OCI-LY1 (cell line): ENCODE data around the gene VARS2.

Experiments used
- H2AFZ ChIP-seq: fragments of 200-600 bp; sonication (generic), shearing (Covaris generic); 2 replicates; pipeline ENCODE4 v1.6.0; 2014; ENCODE audit warnings: antibody characterized with exemption, mild to moderate bottlenecking, low read length
- H3F3A ChIP-seq: fragments of 200-600 bp; sonication (generic), shearing (Covaris generic); 2 replicates; pipeline ENCODE4 v1.6.0; 2014; ENCODE audit warnings: mild to moderate bottlenecking, antibody characterized with exemption, low read length, moderate library complexity; ENCODE audit not compliant: insufficient read depth
- H3K27ac ChIP-seq: fragments of 200-600 bp; sonication (generic); 2 replicates; pipeline ENCODE4 v1.5.1; 2014; ENCODE audit warnings: low read length, mixed run types, mild to moderate bottlenecking, low read depth; ENCODE audit not compliant: poor library complexity, severe bottlenecking
- H3K27me3 ChIP-seq: fragments of 200-600 bp; sonication (generic); 2 replicates; pipeline ENCODE4 v1.6.0; 2014; ENCODE audit warnings: antibody characterized with exemption, mild to moderate bottlenecking, low read length, moderate library complexity; ENCODE audit not compliant: insufficient read depth
- H3K36me3 ChIP-seq: fragments of 200-600 bp; sonication (generic); 2 replicates; pipeline ENCODE4 v1.6.1; 2014; ENCODE audit warnings: mild to moderate bottlenecking, antibody characterized with exemption, low read length, moderate library complexity, mixed read lengths; ENCODE audit not compliant: insufficient read depth
- H3K4me1 ChIP-seq: fragments of 200-600 bp; sonication (generic); 2 replicates; pipeline ENCODE4 v1.5.1; 2014; ENCODE audit warnings: mild to moderate bottlenecking, low read length, moderate library complexity; ENCODE audit not compliant: insufficient read depth, severe bottlenecking
- H3K4me2 ChIP-seq: fragments of 200-600 bp; sonication (generic), shearing (Covaris generic); 2 replicates; pipeline ENCODE4 v1.6.1; 2014; ENCODE audit warnings: low read length
- H3K4me3 ChIP-seq: fragments of 200-600 bp; sonication (generic); 2 replicates; pipeline ENCODE4 v1.5.1; 2014; ENCODE audit warnings: low read length, low read depth, mild to moderate bottlenecking, mixed read lengths; ENCODE audit not compliant: poor library complexity, severe bottlenecking
- H3K79me2 ChIP-seq: fragments of 200-600 bp; shearing (Covaris generic); 2 replicates; pipeline ENCODE4 v1.6.1; 2016; ENCODE audit warnings: mixed run types, low read length, mixed read lengths; ENCODE audit not compliant: insufficient read depth
- H3K9ac ChIP-seq: fragments of 200-600 bp; sonication (generic), shearing (Covaris generic); 2 replicates; pipeline ENCODE4 v1.6.1; 2014; ENCODE audit warnings: mild to moderate bottlenecking, low read length, mixed read lengths
- H3K9me2 ChIP-seq: fragments of 200-600 bp; sonication (generic), shearing (Covaris generic); 2 replicates; pipeline ENCODE4 v1.6.1; 2014; ENCODE audit warnings: low read depth, mild to moderate bottlenecking, low read length, mixed read lengths
- H3K9me3 ChIP-seq: fragments of 200-600 bp; shearing (Covaris generic); 2 replicates; pipeline ENCODE4 v1.6.1; 2014; ENCODE audit warnings: low read length, mixed read lengths
- H4K20me1 ChIP-seq: fragments of 200-600 bp; sonication (generic), shearing (Covaris generic); 2 replicates; pipeline ENCODE4 v1.6.0; 2016; ENCODE audit warnings: mild to moderate bottlenecking, low read length; ENCODE audit not compliant: insufficient read depth
- EZH2 ChIP-seq: fragments of 200-600 bp; sonication (generic), shearing (Covaris generic); IDR thresholded peaks from 2 replicates; pipeline ENCODE4 v1.8.0; 2017; ENCODE audit warnings: borderline replicate concordance, mixed run types, mild to moderate bottlenecking, antibody characterized with exemption, low read length, moderate library complexity, mixed read lengths
- TF ChIP-seq, protein P1 (sequence below): fragments of 200-600 bp; sonication (generic), shearing (Covaris generic); IDR thresholded peaks from 2 replicates; pipeline ENCODE4 v1.5.1; 2017; ENCODE audit warnings: mild to moderate bottlenecking, antibody characterized with exemption, low read length, moderate library complexity, mixed read lengths

Gene VARS2

DNA sequence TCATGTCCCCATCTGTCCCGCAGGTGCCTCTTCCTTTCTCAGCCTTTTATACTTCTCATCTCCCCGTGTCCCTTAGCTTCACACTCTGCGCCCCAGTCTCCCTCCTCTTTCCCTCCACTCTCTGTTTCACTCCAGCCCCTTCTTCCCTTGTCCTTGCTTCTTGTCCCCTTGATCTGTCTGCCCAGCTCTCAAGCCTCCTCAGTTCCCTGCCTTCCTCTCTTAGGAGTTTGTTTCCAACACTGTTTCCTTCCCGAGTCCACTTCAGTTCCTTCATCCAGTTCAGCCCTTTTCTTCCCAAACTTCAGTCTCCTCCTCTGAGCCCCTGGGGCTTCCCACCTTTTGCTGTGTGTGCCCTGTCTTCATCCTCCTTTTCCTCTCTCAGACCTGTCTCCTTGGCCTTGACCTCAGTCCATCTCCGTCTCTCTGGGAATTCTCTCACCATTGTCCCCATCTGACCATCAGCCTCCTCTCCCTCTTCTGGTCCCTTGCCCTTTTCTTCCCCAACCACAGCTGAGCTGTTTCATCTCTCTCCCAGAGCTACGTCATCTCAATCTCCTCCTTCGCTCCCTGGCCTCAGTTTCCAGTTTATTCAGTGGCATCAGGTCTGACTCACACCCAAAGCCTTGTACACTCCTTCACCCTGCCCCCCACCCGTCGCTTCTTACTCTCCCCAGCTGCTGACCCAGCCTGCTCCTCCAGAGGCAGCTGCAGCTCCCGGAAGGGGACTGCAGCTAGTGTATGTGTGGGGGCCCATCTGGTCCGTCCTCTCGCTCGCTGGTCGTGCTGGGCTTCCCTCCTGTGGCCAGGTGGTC is 32.4 kb upstream of the VARS2 start:
- H3F3A ChIP-seq: no peaks in the 10 kb centered on the region
- H3K36me3 ChIP-seq: no peaks in the 10 kb centered on the region
- H3K4me3 ChIP-seq: no peak overlapping the region
- H4K20me1 ChIP-seq: no peaks in the 10 kb centered on the region
- no peaks in the 10 kb centered on the region for H3K9me3 ChIP-seq
- no peak for TF ChIP-seq EZH2
- TF ChIP-seq, protein P1, sequence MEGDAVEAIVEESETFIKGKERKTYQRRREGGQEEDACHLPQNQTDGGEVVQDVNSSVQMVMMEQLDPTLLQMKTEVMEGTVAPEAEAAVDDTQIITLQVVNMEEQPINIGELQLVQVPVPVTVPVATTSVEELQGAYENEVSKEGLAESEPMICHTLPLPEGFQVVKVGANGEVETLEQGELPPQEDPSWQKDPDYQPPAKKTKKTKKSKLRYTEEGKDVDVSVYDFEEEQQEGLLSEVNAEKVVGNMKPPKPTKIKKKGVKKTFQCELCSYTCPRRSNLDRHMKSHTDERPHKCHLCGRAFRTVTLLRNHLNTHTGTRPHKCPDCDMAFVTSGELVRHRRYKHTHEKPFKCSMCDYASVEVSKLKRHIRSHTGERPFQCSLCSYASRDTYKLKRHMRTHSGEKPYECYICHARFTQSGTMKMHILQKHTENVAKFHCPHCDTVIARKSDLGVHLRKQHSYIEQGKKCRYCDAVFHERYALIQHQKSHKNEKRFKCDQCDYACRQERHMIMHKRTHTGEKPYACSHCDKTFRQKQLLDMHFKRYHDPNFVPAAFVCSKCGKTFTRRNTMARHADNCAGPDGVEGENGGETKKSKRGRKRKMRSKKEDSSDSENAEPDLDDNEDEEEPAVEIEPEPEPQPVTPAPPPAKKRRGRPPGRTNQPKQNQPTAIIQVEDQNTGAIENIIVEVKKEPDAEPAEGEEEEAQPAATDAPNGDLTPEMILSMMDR: no peak
- no peaks in the 10 kb centered on the region for H3K79me2 ChIP-seq
- H3K4me2 ChIP-seq: no peak overlapping the region; the same call in 1 of the 2 replicates
- no peak overlapping the region for H3K9ac ChIP-seq
- H3K4me1 ChIP-seq: peaks cover 49% of the 10 kb centered on the region
- H3K27ac ChIP-seq: no peak overlapping the region
- H2AFZ ChIP-seq: no peak overlapping the region
- no peaks in the 10 kb centered on the region for H3K27me3 ChIP-seq
- no peaks in the 10 kb centered on the region for H3K9me2 ChIP-seq

- no peaks in the 10 kb centered on the region for H3K9me3 ChIP-seq
- no peaks in the 10 kb centered on the region for H4K20me1 ChIP-seq
- H3K36me3 ChIP-seq: no peaks in the 10 kb centered on the region
- H2AFZ ChIP-seq: no peak overlapping the region
- H3K4me3 ChIP-seq: no peak overlapping the region
- H3K4me2 ChIP-seq: no peak overlapping the region; the same call in 1 of the 2 replicates
- H3K4me1 ChIP-seq: peaks cover 49% of the 10 kb centered on the region
- H3K79me2 ChIP-seq: no peaks in the 10 kb centered on the region
- no peak overlapping the region for H3K9ac ChIP-seq
- no peaks in the 10 kb centered on the region for H3K9me2 ChIP-seq
- no peaks in the 10 kb centered on the region for H3K27me3 ChIP-seq
- TF ChIP-seq EZH2: no peak
- TF ChIP-seq, protein P1: no peak
- H3F3A ChIP-seq: no peaks in the 10 kb centered on the region
- no peak overlapping the region for H3K27ac ChIP-seq
These were observed 31.8 kb upstream of the VARS2 start for GRCh38 chr6:30882204-30882758.

GRCh38 chr6:30882759-30883684 is 31.0 kb upstream of the VARS2 start:
- Histone ChIP-seq H3K27me3 (no peaks in the 10 kb centered on the region), H3F3A (no peaks in the 10 kb centered on the region), H3K9ac (peak overlapping the region; percentile 59; the same call in 1 of the 2 replicates), H3K79me2 (no peaks in the 10 kb centered on the region), H3K4me2 (peak overlapping the region; percentile 67), H2AFZ (no peak overlapping the region), H3K9me3 (no peaks in the 10 kb centered on the region), H3K4me3 (peak overlapping the region; percentile 63), H3K27ac (peak overlapping the region; percentile 85), H3K36me3 (no peaks in the 10 kb centered on the region), H3K4me1 (peaks cover 42% of the 10 kb centered on the region), H3K9me2 (no peaks in the 10 kb centered on the region), H4K20me1 (no peaks in the 10 kb centered on the region)
- TF ChIP-seq, protein P1: no peak
- no peak for TF ChIP-seq EZH2
